Hepatocyte (in vitro differentiated cells): ENCODE measurements around the gene CNOT4.

ENCODE experiments used
- EZH2 ChIP-seq: fragments of 200-600 bp; sonication (generic); IDR thresholded peaks from 2 replicates; pipeline ENCODE4 v1.6.1; 2016; ENCODE audit warnings: antibody characterized with exemption, mild to moderate bottlenecking, borderline replicate concordance
- EZH2phosphoT487 ChIP-seq: fragments of 200-600 bp; sonication (generic); IDR thresholded peaks from one replicate; pipeline ENCODE4 v1.6.1; 2018; ENCODE audit warnings: antibody characterized with exemption, mild to moderate bottlenecking, low read depth, moderate library complexity; ENCODE audit not compliant: unreplicated experiment, severe bottlenecking
- TF ChIP-seq, protein P1 (sequence below): fragments of 200-600 bp; sonication (generic); IDR thresholded peaks from 2 replicates; pipeline ENCODE4 v1.5.1; 2016; ENCODE audit warnings: antibody characterized with exemption, mild to moderate bottlenecking; ENCODE audit not compliant: poor library complexity

DNA sequence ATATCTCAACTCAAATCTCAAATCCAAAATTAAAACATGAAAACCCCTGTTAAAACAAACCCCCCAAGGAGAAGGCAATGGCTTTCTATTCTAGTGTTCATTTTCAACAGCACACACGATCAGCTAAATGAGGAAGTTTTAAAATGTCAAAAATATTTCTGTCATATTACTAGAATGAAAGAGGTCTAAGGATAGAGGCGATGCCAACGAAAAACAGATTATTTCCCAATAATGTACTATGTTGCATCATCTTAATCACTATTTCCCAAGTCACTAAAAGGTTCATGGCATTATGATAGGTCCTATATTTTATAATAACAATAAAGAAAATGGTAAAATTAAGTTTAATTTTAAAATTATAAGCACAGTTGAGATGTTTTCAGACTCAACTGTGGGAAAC lies 10.1 kb downstream of the CNOT4 start:
- TF ChIP-seq EZH2 (no peak), EZH2phosphoT487 (no peak)
- TF ChIP-seq, protein P1, sequence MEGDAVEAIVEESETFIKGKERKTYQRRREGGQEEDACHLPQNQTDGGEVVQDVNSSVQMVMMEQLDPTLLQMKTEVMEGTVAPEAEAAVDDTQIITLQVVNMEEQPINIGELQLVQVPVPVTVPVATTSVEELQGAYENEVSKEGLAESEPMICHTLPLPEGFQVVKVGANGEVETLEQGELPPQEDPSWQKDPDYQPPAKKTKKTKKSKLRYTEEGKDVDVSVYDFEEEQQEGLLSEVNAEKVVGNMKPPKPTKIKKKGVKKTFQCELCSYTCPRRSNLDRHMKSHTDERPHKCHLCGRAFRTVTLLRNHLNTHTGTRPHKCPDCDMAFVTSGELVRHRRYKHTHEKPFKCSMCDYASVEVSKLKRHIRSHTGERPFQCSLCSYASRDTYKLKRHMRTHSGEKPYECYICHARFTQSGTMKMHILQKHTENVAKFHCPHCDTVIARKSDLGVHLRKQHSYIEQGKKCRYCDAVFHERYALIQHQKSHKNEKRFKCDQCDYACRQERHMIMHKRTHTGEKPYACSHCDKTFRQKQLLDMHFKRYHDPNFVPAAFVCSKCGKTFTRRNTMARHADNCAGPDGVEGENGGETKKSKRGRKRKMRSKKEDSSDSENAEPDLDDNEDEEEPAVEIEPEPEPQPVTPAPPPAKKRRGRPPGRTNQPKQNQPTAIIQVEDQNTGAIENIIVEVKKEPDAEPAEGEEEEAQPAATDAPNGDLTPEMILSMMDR: no peak
